Bronchial smooth muscle cell (primary cell): Measurements from ENCODE around the gene MMS19. TPM values are rescaled to one million over a fixed set of nuclear protein-coding genes. Genes with fewer than 3 reads are reported as not detected.

ENCODE experiments used
- total RNA-seq: library from RNA; depleted of rRNA; stranded (reverse); fragments of >200 nt; gene quantifications from 2 replicates; pipeline ENCODE4 v1.2.1, GENCODE V29; 2014

The MMS19 gene
- 46.0 and 46.5 TPM in 2 replicates for total RNA-seq

GRCh38 chr10:97498076-97498840, at the start of gene MMS19:
MMS19 (minus strand) TSS chr10:97498422; CDS start chr10:97498384, 38 bp downstream.

GRCh38 chr10:97498841-97499560, 779 bp upstream of the MMS19 start, which contains the start of gene UBTD1:
UBTD1 (plus strand) TSS chr10:97498924; CDS start chr10:97499204, 280 bp downstream.

GRCh38 chr10:97445722-97446639, 52.2 kb downstream of the MMS19 start, which contains the start of the genes EXOSC1 and ZDHHC16:
EXOSC1 (minus strand) TSS chr10:97446006; CDS start chr10:97445985, 21 bp downstream.
ZDHHC16 (plus strand) TSS chr10:97446175; CDS start chr10:97451676, 5,501 bp downstream.

GRCh38 chr10:97425964-97426775, 72.1 kb downstream of the MMS19 start, which contains the start of gene PGAM1:
PGAM1 (plus strand) TSS chr10:97426191; CDS start chr10:97426308, 117 bp downstream.

Other genes with a start within 250 kb of the MMS19 start
- 3.8 and 4.1 TPM in 2 replicates for gene ARHGAP19, start 205.8 kb downstream of the MMS19 start, total RNA-seq
- 2.2 and 2.4 TPM in 2 replicates for gene FRAT1, start 179.2 kb downstream of the MMS19 start, total RNA-seq
- gene FRAT2, start 163.7 kb downstream of the MMS19 start, total RNA-seq = 2.7 and 3.9 TPM in 2 replicates
- 8.4 and 8.7 TPM in 2 replicates for gene RRP12, start 97.1 kb downstream of the MMS19 start, total RNA-seq
- gene PGAM1, start 72.2 kb downstream of the MMS19 start, total RNA-seq = 172 and 252 TPM in 2 replicates
- gene EXOSC1, start 52.4 kb downstream of the MMS19 start, total RNA-seq = 34.5 and 34.6 TPM in 2 replicates
- 27.0 and 28.2 TPM in 2 replicates for gene ZDHHC16, start 52.2 kb downstream of the MMS19 start, total RNA-seq
- 17.7 and 22.4 TPM in 2 replicates for gene UBTD1, start 502 bp upstream of the MMS19 start, total RNA-seq
- 0.16 and 4.9 TPM in 2 replicates for gene ANKRD2, start 74.4 kb upstream of the MMS19 start, total RNA-seq
- 0.34 and 1.4 TPM in 2 replicates for gene HOGA1, start 86.0 kb upstream of the MMS19 start, total RNA-seq
- gene C10orf62, start 91.3 kb upstream of the MMS19 start, total RNA-seq = not detected in 2 replicates
- 3.2 and 5.2 TPM in 2 replicates for gene MORN4, start 135.1 kb upstream of the MMS19 start, total RNA-seq
- gene PI4K2A, start 142.2 kb upstream of the MMS19 start, total RNA-seq = 9.8 and 14.0 TPM in 2 replicates
- 21.0 and 34.7 TPM in 2 replicates for gene AVPI1, start 188.8 kb upstream of the MMS19 start, total RNA-seq
- 9.5 and 14.8 TPM in 2 replicates for gene MARVELD1, start 215.3 kb upstream of the MMS19 start, total RNA-seq
- gene ZFYVE27, start 238.7 kb upstream of the MMS19 start, total RNA-seq = 14.3 and 15.0 TPM in 2 replicates